Measurements from ENCODE around the gene ATP6V0E1. TPM values are rescaled to one million over a fixed set of nuclear protein-coding genes. Genes with fewer than 3 reads are reported as not detected.
"Not testable (repeated sequence)": the region's sequence is repeated elsewhere in the genome, so short reads cannot be mapped to it uniquely, and the experiment has no call there.

The ATP6V0E1 gene
- polyA plus RNA-seq, 3 donors, result 145 to 323 (median 287) TPM

DNA sequence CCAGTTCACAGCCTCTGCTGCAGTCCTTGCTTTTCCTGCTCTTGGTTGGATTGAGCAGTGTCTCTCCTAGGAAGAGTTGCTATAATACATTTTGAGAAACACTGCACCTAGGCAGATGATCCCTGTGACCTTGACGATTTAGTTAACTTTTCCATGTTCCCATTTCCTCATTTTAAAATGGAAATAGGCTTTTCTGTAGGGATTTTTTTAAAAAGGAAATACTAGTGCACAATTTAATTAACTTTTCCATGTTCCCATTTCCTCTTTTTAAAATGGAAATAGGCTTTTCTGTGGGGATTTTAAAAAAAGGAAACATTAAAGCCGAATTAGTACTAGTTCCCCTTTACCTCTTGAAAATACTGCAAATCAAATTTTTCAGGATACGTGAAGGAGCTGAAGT, 4.7 kb downstream of the ATP6V0E1 start:
- WGBS, 3 donors, result 45 to 63% (median 48%) methylated on average over 3 of the region's 3 CpGs
- H3K27ac ChIP-seq (ENCODE audit: low read depth, low read length), result no peak overlapping the region

DNA sequence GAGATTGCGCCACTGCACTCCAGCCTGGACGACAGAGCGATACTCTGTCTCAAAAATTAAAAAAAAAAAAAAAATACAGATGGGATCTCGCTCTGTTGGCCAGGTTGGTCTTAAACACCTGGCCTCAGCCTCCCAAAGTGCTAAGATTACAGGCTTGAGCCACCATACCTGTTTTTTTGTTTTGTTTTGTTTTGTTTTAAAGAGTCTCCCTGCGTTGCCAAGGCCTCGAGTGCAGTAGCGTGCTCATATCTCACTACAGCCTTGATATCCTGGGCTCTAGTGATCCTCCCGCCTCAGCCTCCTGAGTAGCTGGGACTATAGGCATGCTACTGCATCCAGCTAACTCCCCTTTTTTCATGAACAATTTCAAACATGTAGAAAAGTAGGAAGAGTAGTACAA, 7.2 kb downstream of the ATP6V0E1 start:
- WGBS, 3 donors, result 87 to 96% (median 92%) methylated on average over 8 of the region's 8 CpGs
- H3K27ac ChIP-seq (ENCODE audit: low read depth, low read length), result no peak overlapping the region

GRCh38 chr5:172994405-172994804, 10.8 kb downstream of the ATP6V0E1 start:
- 63 to 96% (median 87%) methylated on average over 2 of the region's 2 CpGs for WGBS, 3 donors
- H3K27ac ChIP-seq (ENCODE audit: low read depth, low read length), result no peak overlapping the region

DNA sequence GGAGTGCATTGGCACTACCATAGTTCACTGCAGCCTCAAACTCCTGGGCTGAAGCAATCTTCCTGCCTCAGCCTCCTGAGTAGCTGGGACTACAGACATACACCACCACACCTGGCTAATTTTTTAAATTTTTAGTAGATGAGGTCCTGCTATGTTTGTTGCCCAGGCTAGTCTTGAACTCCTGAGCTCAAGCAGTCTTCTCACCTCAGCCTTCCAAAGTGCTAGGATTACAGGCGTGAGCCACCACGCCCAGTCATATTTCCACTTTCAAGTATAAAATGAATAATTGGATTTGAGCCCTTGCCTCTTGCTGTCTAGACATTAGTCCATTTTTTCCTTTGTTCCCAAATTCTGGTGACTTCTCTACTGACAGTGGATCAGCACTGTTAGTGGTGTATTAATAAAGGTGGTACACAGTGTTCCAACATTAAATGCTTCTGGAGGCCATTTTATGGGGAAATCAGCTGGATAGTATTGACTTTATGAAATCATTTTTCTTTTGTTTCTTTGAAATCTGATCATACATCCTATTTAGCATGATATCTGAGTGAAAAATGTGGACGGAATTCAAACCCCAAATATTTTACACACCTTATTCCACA, 15.9 kb downstream of the ATP6V0E1 start:
- WGBS, 3 donors, result 83 to 89% (median 86%) methylated on average over 3 of the region's 3 CpGs
- H3K27ac ChIP-seq (ENCODE audit: low read depth, low read length), result no peak overlapping the region

DNA sequence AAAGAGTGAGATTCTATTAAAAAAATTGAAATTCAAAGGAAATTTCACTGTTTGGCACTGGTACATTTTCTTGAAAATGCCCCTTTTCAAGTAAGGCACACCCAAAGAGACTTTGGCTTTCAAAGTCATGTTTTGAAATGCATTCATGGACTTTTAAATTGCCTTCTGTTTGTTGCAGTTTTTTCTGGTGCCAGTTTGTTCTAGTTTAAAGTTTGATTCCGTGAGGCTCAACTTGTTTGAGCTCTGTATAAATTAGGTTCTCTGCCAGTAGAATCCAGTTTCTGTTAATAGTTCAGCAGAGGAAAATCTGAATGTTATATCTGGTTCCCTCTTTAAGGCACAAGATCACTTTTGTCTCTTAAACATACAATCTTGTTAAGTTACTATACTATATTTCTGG, 16.4 kb downstream of the ATP6V0E1 start:
- 43 to 74% (median 50%) methylated on average over 1 of the region's 1 CpG for WGBS, 3 donors
- H3K27ac ChIP-seq (ENCODE audit: low read depth, low read length), result no peak overlapping the region

GRCh38 chr5:173001229-173001841, 17.8 kb downstream of the ATP6V0E1 start:
- no peak overlapping the region for H3K27ac ChIP-seq (ENCODE audit: low read depth, low read length)
- 66 to 85% (median 72%) methylated on average over 9 of the region's 9 CpGs for whole genome bisulfite sequencing, 3 donors

GRCh38 chr5:173003360-173003759, 19.8 kb downstream of the ATP6V0E1 start:
- WGBS, 3 donors, result 62 to 89% (median 75%) methylated on average over 3 of the region's 3 CpGs
- H3K27ac ChIP-seq (ENCODE audit: low read depth, low read length), result no peak overlapping the region

DNA sequence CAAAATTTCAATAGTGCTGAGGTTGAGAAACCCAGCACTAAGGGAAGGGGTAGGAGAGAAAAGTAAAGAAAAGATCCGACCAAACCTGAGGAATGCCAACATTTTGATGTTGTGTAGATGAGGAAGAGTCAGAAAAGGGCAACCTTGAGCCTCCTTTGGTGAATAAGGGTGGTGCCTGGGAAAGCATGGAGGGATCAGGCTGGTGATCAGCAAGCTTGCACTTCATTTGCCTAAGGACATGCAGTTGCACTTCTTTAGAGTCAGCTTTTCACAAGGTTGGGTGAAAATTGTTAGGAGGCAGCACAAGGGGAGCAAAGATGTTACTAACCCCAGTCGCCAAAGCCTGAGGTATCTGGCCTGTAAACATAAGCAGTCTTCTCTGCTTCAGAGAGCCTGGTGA, 20.4 kb downstream of the ATP6V0E1 start:
- 67 to 94% (median 72%) methylated on average over 2 of the region's 2 CpGs for WGBS, 3 donors

DNA sequence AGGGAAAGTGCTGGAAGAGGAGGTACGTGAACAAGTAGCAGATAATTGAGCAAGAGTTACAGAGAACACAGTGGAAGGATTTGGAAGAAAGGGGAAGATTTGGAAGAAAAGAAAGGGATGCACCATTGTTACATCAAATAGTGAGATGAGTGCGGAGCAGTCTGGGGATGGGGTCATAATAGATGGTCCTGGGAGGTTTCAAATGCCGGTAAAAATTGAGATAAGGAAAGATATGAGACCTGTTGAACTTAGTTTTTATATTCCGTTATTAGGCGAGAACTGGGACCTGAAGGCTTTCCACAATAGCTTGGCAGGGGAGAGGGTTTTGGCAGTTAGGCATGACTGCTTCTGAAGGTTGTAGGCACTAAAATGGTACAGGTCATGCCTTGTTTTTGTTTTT, 20.9 kb downstream of the ATP6V0E1 start:
- H3K27ac ChIP-seq (ENCODE audit: low read depth, low read length), result no peak overlapping the region
- 82 to 90% (median 85%) methylated on average over 5 of the region's 5 CpGs for WGBS, 3 donors

More for the DNA sequence above, 20.4 kb downstream of the ATP6V0E1 start:
- no peak overlapping the region for H3K27ac ChIP-seq (ENCODE audit: low read depth, low read length)

DNA sequence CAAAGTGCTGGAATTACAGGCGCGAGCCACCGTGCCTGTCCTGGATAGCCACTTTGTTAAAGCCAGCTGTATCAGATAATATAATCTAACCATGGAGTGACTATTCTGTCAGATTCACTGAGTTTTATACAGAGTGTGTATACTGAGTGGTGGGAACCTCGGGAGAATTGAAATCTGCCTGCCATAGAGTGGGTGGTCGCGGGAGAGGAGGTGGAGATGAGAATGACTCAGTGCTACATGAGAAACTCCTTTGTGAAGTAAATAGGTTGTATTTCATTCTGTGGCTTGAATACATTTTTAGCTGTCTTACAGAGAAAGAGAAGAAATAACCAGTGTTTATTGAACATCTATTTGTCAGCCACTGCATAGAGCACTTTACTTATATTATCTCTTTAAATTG, 26.4 kb downstream of the ATP6V0E1 start:
- no peak overlapping the region for H3K27ac ChIP-seq (ENCODE audit: low read depth, low read length)
- WGBS, 3 donors, result 82 to 84% (median 83%) methylated on average over 6 of the region's 6 CpGs

- no peak overlapping the region for H3K27ac ChIP-seq (ENCODE audit: low read depth, low read length)
- WGBS, 3 donors, result 67 to 76% (median 73%) methylated on average over 11 of the region's 11 CpGs
Measured at GRCh38 chr5:173010547-173011464, 27.2 kb downstream of the ATP6V0E1 start.

- WGBS, 3 donors, result 38 to 74% (median 55%) methylated on average over 4 of the region's 4 CpGs
- H3K27ac ChIP-seq (ENCODE audit: low read depth, low read length), result no peak overlapping the region
Measured at GRCh38 chr5:173011566-173011965, 28.0 kb downstream of the ATP6V0E1 start.

- no peak overlapping the region for H3K27ac ChIP-seq (ENCODE audit: low read depth, low read length)
- 71 to 94% (median 80%) methylated on average over 4 of the region's 4 CpGs for WGBS, 3 donors
Measured at GRCh38 chr5:173012882-173013281, 29.3 kb downstream of the ATP6V0E1 start.

DNA sequence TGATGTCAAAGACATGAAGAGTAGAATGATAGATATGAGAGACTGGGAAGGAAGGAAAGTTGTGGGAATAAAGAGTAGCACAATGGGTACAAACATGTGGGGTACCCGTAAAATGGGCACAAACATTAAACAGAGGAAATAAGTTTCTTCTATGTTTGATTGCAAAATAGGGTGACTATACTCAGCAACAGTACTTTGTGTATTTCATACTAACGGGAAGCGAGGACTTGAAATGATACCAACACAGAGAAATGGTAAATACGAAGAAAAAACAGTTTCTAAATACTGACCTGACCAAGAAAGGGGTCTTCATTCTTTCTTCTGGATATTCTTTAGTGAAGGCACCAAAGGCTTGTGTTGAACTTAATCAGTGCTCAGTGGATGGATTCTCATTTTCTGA, 31.1 kb downstream of the ATP6V0E1 start:
- H3K27ac ChIP-seq (ENCODE audit: low read depth, low read length), result no peak overlapping the region
- 53 to 96% (median 71%) methylated on average over 4 of the region's 4 CpGs for WGBS, 3 donors

DNA sequence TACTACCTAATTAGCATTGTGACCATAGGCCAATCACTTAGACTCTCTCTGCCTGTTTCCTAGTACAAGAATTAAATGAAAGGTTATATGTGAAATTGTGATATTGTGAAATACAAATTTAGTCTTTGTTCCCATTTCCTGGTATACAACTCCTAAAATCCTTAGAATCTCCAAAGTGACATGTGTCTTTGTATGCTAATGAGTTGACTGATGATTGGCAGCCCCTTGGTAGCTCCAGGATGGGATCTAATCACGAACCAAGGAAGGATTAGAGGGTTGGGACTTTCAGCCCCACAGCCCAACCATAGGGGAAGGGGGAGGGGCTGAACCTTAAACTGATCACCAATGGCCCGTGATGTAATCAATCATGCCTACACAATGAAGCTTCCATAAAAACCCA, 31.6 kb downstream of the ATP6V0E1 start:
- WGBS, 3 donors, result 91 to 100% (median 92%) methylated on average over 2 of the region's 2 CpGs

GRCh38 chr5:173015598-173016455, 32.3 kb downstream of the ATP6V0E1 start:
- 90 to 94% (median 93%) methylated on average over 13 of the region's 13 CpGs for WGBS, 3 donors
- H3K27ac ChIP-seq (ENCODE audit: low read depth, low read length), result no peak overlapping the region

More for the DNA sequence above, 31.6 kb downstream of the ATP6V0E1 start:
- H3K27ac ChIP-seq (ENCODE audit: low read depth, low read length), result no peak overlapping the region

DNA sequence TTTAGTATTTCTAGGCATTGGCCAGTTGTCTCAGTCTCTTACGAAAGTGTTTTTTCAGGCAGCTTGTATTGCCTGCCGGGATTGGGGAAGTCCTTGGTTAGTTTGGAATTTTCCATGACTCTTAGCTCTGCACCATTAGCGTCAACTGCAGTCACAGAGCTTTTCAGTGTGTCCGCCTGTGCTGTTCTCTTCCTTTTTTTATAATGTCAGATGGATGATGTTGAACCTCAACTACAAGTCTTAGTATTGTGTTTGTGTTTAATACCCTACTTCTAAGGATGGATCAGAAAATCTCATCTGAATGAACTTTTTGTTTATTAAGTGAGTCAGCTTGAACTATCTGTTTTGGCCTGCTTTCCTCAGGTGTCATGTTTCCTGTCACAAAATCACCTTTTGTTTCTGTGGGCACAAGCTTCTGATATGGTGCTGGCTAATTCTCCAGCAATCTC, 33.1 kb downstream of the ATP6V0E1 start:
- H3K27ac ChIP-seq (ENCODE audit: low read depth, low read length), result no peak overlapping the region
- 14 to 41% (median 30%) methylated on average over 4 of the region's 4 CpGs for WGBS, 3 donors

- WGBS, 3 donors, result 91 to 98% (median 97%) methylated on average over 15 of the region's 15 CpGs
- not testable (repeated sequence) for H3K27ac ChIP-seq (ENCODE audit: low read depth, low read length)
Measured at GRCh38 chr5:173017087-173017486, 33.5 kb downstream of the ATP6V0E1 start.

Measured in adipose tissue (tissue), 3 donors.